Esophagus squamous epithelium (tissue), 4 donors: ENCODE data around the gene GBA2.

Source experiments
- CTCF ChIP-seq, 6 experiments: fragments of 450-650 bp in 4 of 6; fragments of 200-600 bp in 2 of 6; sonication (generic) in 2 of 6; IDR thresholded peaks; one replicate each; pipeline ENCODE4 v1.5.1; 2016 to 2019; ENCODE audit warnings: antibody characterized with exemption in 6 of 6, mild to moderate bottlenecking in 4 of 6, moderate library complexity in 4 of 6
- POLR2A ChIP-seq, 4 donors: fragments of 450-650 bp; IDR thresholded peaks; one replicate each; pipeline ENCODE4 v1.6.1; 2017; ENCODE audit warnings: antibody characterized with exemption in 4 of 4, mild to moderate bottlenecking in 4 of 4, moderate library complexity in 3 of 4

DNA sequence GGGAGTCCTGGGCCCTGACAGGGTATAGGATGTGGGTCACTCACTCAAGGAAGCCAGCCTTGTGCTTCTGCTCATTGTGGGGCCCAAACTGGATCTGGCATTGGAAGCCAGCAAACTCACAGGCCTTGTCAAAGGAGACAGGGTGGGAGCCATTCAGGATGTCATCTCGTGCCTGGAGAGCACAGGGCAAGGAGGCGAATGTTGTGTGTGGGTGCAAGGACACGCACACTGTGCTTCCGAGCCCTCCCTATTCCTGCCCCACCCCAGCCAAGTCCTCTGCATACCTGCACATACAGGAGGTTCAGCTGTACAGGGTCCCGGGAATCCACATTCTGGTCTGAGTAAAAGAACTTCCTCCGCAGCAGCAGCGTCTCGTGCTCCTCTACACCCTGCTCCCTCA is 25.1 kb downstream of the GBA2 start:
- TF ChIP-seq CTCF (IDR thresholded peaks at IDR 0.05) = no peak
- no peak for TF ChIP-seq POLR2A (IDR thresholded peaks at IDR 0.05)
